PC-9 (cell line): Measurements from ENCODE around the gene TMEFF2.

Experiments
- CTCF ChIP-seq: fragments of 200-600 bp; sonication (generic); conservative IDR thresholded peaks from 2 replicates; pipeline ENCODE4 v1.6.1; 2017; ENCODE audit warnings: mixed run types, antibody characterized with exemption, mild to moderate bottlenecking, moderate library complexity
- EZH2 ChIP-seq: fragments of 200-600 bp; sonication (generic); IDR thresholded peaks from 2 replicates; pipeline ENCODE4 v1.8.0; 2017; ENCODE audit warnings: antibody characterized with exemption, low read depth

GRCh38 chr2:191951376-191951775 is 243.4 kb downstream of the TMEFF2 start:
- no peak for TF ChIP-seq CTCF
- no peak for TF ChIP-seq EZH2
